NCI-H226 (cell line): Measurements from ENCODE around the gene DRGX.

Experiments
- DNase-seq: peaks from one replicate; pipeline ENCODE4 v3.0.0-alpha.2; 2015

The DRGX gene

GRCh38 chr10:49407552-49408137 is 11.8 kb upstream of the DRGX start:
- peak; percentile 47 for DNase-seq

GRCh38 chr10:49407151-49407550 is 11.3 kb upstream of the DRGX start:
- no peak for DNase-seq

DNA sequence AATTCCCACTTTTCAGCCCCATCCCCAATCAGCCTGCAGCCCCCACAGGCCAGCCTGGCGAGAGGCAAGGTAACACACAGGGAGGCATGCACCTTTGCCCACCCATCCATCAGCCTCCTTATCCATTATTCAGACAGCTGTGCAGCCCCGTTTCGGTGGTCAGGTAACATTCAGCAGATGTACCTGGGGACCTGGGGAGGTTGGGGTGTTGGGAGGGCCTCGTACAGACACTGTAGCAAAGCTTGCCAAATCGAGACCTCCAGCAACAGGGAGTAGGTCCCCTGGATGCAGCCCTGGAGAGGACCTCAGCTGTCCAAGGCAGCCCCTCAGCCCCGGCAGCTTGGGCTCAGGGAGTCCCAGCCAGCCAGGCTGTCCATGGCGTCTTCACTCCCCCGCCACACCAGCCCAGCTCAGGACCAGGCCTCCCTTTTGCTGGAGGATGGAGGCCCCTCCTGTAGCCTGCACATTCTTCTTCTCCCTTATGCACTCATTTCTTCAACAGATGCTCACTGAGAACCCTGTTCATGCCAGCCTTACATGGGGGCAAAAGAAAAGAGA is 8.5 kb upstream of the DRGX start:
- no peak for DNase-seq

GRCh38 chr10:49403363-49403762 is 7.5 kb upstream of the DRGX start:
- DNase-seq, result no peak

DNA sequence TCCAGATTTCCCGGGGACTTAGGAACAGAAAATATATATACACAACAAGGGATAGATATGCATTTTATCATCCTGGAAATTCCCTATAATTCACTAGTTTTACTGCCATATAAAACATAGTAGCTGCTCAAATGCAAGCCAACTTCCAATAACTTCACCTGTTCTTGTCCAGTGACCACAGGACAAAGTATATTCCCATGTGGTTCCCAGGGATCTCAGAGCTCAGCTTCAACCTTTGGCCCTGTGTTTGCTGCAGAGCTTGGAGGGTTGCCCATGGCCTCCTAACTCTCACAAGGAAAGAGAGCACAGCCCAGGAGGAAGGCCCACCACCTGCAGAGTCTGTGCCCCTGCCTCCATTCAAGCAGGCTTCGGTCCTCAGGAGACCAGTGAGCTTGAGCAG is 4.5 kb upstream of the DRGX start:
- DNase-seq, result no peak

GRCh38 chr10:49398986-49399385 is 3.1 kb upstream of the DRGX start:
- no peak for DNase-seq

GRCh38 chr10:49398000-49398861 is 2.3 kb upstream of the DRGX start:
- DNase-seq, result no peak

DNA sequence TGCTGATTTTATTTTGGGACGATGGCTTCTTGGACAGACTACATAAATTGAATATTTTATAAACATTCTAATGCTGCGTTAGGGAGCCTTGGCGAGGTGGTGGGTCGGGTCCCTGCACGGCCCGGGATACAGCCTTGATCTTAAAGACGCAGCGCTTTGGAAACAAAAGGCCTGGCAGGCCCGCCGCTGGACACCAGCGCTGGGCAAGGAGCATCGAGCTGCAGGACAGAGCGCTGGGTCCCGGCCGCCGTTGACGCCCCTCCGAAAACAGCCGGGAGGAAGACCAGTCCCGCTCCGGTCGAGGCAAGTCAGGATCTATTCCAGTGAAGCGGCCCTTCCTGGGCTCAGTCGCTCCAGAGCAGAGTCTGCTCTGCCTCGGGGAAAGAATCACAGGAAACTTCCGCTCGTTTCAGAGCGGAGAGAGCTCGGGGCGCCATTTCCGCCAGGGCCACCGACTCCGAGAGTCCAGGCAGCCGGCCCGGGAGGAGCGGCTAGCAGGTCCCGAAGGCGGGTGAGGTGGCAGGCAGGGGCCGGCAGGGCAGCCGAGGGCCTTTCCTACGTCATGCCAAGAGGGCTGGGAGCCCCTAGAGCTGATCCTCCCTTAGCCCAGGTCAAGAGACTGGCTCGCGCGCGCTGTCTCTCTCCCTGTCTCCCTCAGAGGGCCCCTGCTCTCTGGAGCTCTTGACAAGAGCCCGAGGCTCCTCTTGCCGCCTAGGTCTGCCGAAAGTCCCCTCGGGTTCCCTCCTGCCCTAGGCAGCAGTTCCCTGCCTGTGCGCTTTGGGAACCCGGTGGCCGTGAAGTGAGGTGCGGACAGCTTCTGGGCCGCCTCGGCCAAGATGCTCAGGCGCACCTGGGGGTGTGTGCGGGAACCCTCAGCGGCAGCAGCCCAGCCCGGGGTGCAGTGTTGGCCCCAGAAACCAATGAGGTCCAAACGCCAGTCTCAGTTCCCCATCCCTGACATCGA is 1.4 kb upstream of the DRGX start:
- no peak for DNase-seq

DNA sequence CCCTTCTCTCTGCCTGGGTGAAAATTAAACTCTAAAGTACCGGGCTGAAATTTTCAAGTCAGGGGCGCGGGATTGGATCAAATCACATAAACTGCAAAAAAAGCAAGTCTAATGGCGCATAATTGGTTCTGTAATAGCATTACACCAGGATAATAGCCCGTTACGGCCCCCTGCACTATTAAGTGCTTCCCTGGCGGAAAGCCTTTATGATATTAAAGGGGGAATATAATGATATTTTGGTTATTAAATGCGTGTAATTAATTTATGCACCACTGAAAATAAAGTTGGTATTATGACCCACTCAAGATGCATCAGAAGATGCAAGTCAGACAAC is 744 bp upstream of the DRGX start:
- DNase-seq, result no peak

DNA sequence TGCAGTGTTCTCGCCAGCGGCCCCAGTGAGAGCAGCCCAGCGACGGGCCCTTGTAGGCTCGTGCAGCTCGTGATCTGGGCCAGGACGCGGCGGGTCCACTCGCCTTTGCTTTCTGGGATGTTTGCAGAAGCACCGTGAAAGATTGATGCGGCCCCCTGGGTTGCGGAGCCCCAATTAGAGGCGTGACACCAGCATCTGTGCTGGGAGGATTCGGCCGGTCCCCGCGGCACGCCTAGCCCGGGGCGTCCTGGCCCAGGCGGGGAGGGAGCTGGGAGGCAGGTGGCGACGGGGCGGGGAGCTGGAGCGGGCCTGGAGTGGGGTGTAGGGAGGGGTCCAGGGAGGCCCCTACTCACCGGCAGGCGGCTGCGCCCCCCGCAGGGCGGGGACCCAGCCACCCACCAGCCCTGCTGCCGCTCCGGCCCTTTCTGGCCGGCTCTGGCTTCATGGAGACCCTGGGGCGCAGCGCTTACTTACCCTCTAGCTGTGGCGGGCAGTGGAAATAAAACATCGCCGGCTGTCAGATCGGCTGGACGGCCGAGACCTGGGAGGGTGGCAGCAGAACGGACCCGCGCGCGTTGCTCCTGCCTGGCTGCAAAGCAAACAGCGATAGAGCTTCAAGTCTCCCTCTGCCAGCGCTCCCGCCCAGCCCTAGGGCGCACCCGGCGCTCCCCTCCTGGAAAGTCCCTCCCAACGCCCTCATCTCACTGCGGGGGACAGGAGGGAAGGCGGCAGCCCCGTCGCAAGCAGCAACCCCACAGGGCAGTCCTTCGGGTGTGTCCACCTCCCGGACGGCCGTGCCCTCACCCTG is 752 bp downstream of the DRGX start:
- no peak for DNase-seq

GRCh38 chr10:49393757-49394156 is 2.1 kb downstream of the DRGX start:
- DNase-seq, result no peak

- DNase-seq, result no peak
Observed at GRCh38 chr10:49393301-49393700, 2.6 kb downstream of the DRGX start.

DNA sequence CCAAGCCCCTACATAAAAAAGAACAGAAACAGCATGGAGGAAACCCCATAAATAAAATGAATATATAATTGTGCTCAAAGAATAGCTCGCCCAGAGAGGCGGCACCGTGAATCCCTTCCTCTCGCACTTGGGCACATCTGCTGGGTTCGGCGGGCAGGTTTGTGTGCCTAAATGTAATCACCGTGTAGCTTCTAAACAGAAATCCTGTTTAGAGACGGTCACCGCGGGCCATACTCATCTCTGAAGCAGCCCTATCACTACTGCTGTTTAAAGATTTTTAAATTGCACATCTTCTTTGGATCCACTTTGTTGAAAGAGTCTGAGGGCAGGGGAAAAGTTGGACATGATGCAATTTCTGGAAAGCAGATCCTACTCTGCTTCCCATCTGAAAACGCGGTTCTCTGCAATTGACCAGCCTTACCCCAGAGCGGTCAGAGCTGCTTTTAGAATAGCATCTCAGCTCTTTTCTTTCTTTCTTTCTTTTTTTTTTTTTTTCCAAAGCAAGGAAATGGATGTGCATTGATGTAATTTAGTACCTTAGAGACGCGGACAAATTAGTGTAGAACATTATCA is 6.4 kb downstream of the DRGX start:
- DNase-seq, result no peak

DNA sequence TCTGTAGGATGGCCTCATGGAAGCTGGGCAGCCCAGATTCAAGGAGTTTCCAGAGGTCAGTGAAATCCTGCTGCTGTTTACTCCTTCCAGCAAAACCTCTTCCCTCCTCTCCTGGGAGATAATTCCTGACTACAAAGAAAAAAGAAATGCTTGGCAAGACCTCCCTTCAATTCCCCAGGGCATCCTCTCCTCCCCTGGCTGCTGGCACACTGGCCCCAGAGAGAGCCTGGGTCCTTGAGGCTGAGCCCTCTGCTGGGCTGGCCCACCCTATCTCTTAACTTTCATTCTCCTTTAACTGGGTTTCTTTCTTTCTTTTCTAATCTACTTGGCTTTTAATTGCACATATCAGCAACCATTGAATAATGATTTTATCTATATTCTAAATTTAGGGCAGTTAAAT is 7.7 kb downstream of the DRGX start:
- DNase-seq, result no peak

DNA sequence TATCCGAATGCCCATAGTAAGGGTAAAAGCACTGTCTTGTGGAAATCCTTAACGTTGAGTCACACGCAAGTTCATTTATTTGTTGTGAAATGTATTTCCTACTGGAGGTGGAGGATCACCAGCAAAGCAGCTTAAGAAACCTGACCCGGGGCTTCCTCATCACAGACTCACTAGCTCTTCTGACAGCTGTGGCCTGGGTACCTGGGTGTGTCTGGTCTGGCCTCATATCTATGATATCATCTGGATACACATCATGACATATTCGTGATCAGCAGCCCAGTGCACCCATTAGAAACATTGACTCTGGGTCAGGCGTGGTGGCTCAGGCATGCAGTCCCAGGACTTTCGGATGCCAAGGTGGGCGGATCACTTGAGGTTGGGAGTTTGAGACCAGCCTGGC is 8.8 kb downstream of the DRGX start:
- peak; percentile 82 for DNase-seq

DNA sequence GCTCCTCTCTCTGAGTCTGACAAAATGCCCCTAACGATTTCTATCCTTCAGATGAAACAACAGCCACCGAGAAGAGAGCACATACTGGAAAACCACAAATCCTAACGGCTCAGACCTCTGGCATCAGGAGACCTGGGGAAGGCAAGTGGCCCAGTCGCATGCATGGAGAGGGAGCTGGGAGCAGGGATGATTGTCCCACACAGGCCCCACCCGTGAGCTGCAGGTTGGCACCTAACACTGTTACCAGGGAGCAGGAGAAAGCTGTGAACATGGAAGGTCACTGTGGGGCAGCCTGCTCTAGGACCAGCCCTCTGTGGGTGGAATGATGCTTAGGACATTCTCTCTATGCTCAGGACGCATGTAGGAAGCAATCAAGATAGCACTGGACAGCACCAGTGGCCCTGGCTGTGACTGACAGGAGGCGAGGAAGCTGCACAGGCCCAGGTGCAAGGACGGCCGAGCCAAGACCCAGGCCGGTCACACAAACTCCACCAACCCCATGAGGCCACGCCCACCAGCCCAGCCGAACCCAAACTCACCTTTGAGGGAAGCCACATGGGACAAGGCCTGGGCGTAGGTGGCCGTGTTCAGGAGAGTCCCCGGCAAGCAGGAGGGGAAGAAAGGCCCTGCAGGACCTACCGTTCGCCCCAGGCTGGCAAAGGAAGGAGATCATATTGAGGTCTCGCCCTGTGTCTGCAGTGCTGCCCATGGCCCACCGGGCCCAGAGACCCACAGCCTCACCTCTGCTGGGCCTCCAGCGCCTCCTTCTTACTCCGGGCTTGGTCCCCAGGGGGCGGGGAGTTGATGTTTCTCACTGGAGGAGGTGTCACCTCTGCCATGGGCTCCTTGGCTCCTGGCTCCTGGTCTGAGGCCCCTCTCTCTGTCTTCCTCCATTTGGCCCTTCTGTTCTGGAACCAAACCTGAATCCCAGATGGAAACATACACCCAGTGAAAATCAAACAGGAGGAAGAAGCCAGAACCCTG is 9.7 kb downstream of the DRGX start:
- DNase-seq, result no peak

DNA sequence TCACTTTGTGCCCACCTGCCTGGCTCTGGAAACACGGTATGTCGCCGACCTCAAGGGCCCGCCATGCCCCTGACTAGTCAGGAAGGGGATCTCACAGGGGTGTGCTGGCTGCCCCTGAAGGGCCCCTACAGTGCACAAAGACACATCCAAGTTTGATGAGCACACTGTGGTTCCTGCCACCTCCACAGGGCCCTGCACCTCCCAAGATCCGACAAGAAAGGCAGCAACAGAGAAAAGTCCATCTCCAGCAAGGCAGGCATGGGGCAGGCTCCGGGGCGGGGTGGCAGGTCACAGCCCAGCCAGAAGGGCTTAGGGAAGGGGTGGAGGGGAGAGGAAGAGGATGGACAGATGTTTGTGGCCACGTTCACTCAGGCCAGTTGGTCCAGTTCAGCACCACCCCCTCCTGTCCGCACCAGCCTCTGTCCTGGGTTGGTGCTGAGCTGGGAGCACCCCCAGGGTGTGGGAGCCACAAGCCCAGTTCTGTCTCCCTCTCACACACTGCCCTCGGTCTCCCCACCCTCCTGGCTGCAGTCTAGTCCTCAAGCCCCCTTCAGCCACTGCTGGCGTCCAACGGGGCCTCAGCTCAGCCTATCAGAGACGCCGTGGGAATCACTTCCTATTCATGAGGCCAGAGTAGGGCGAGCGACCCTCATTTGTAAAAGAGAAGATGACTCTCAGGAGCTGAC is 11.5 kb downstream of the DRGX start:
- no peak for DNase-seq

- no peak for DNase-seq
Observed at GRCh38 chr10:49383853-49384252, 12.0 kb downstream of the DRGX start.

- DNase-seq, result no peak
Observed at GRCh38 chr10:49382826-49383225, 13.1 kb downstream of the DRGX start.

- no peak for DNase-seq
Observed at GRCh38 chr10:49382226-49382625, 13.7 kb downstream of the DRGX start.
